Astrocyte of the spinal cord (primary cell): Measurements from ENCODE around the gene AGBL3.

Source experiments
- DNase-seq: peaks from one replicate; pipeline ENCODE4 v3.0.0; 2011; ENCODE audit warnings: low read depth, low spot score
- H3K4me3 ChIP-seq: 2 replicates; pipeline ENCODE4 v1.5.1; 2011; ENCODE audit warnings: low read depth, mild to moderate bottlenecking, low read length, moderate library complexity
- in situ Hi-C: cut with HindIII; loops from 2 replicates; pipeline ENCODE4 v1.10.0; 2017; ENCODE audit warnings: low sequenced_read_pairs
- TF ChIP-seq, protein P1 (sequence below): IDR thresholded peaks from 2 replicates; pipeline ENCODE4 v1.5.1; 2012; ENCODE audit warnings: low read depth, mild to moderate bottlenecking, low read length, inconsistent platforms

AGBL3 gene

DNA sequence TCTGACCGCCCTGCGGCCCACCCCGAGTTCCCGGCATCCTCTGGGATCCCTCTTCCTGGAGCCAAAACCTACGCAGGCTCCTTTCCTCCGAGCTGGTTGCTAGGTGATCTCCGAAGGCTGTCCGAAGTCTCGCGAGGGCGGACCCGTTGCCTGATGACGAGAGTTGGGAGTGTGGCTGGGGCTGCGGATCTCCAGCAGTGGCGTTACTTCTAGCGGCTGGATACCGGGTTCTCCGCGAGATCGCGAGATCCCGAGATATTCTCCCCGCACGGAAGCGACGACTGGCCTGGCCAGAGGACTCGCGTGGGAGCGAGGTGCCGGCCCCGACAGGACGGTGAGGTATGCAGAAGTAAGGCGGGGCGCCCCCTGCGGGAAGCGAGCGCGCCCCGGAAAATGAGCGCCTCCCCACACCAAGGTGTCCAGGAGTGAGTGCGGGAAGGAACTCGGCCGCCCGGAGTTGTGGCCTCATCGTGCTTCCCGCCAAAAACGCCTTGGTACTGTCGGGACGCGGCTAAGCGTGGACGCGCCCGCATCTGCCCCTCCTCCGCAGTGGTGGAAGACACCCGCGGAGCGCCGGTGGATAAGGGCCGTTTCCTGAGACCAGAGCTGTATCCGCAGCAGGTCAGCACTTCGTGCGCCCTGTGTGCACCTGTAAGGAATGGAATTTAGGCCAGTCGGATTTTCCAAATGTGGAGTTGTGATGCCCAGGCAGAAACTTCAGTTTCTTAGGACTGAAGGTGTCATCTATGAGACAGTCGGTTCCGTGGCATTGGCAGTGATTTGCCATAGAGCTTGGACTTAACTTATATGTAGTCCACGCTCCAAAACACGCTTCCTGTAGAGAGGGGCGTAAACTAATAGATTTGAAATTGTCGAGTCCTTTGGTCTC, at the start of gene AGBL3:
Gene AGBL3, plus strand, starts transcription at position 146 of the 889 bp plus-strand sequence. CDS start 1,426 bp downstream, outside the sequence.
- TF ChIP-seq, protein P1, sequence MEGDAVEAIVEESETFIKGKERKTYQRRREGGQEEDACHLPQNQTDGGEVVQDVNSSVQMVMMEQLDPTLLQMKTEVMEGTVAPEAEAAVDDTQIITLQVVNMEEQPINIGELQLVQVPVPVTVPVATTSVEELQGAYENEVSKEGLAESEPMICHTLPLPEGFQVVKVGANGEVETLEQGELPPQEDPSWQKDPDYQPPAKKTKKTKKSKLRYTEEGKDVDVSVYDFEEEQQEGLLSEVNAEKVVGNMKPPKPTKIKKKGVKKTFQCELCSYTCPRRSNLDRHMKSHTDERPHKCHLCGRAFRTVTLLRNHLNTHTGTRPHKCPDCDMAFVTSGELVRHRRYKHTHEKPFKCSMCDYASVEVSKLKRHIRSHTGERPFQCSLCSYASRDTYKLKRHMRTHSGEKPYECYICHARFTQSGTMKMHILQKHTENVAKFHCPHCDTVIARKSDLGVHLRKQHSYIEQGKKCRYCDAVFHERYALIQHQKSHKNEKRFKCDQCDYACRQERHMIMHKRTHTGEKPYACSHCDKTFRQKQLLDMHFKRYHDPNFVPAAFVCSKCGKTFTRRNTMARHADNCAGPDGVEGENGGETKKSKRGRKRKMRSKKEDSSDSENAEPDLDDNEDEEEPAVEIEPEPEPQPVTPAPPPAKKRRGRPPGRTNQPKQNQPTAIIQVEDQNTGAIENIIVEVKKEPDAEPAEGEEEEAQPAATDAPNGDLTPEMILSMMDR = peak; percentile 66
- H3K4me3 ChIP-seq = peak within 1 kb of the TSS; percentile 61
- peak; percentile 96 for DNase-seq
- in situ Hi-C loops = no loop called here

DNA sequence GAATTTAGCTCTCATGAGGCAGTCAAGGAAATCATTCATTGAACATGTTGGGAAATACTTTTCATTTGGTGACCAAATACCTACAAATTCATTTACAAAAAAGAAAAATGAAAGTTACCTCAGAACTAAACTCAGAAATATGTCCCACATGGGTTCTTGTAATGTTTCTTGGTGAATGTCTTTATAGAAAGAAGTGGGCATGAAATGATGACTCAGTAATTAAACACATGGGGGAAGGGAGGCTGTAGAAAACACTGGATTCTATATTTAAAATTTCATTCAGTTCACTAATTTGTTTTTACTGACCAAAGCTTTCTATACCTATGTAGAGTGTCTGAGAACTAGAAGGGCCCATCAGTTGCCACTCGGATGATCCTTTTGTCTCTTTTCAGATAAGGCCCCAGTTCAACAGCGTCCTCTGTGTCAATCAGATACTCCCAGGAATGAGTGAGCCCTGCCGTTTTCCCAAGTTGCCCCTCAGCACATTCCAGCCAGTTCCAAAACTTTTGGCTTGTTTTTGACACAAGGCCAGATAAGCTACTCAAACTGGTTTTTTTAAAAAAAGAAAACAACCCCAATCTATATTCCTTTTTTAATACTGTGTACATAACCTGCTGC, 49.3 kb upstream of the AGBL3 start:
- TF ChIP-seq, protein P1 = no peak
- no peak overlapping the region for H3K4me3 ChIP-seq
- in situ Hi-C loops = no loop called here
- DNase-seq = peak; percentile 37

DNA sequence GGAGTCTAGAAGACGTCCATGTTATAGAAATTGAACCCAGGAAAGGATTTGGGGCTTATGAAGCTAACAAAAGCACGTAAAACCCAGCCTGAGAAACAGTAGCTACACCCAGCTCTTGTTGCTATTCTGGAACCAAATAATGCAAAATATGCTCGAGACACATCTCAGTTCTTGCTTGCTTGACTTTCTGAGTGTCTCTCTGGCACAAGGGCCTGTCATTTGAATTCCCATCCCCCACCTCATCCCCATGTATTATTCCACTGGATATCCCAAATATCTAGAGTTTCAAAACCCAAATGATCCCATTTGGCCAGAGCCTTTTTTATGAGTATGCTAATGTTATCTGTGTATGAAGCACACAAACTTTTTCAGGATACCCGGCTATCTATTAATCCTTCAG, 48.2 kb upstream of the AGBL3 start:
- DNase-seq = no peak
- TF ChIP-seq, protein P1 = no peak
- no peak overlapping the region for H3K4me3 ChIP-seq
- in situ Hi-C loops = no loop called here

DNA sequence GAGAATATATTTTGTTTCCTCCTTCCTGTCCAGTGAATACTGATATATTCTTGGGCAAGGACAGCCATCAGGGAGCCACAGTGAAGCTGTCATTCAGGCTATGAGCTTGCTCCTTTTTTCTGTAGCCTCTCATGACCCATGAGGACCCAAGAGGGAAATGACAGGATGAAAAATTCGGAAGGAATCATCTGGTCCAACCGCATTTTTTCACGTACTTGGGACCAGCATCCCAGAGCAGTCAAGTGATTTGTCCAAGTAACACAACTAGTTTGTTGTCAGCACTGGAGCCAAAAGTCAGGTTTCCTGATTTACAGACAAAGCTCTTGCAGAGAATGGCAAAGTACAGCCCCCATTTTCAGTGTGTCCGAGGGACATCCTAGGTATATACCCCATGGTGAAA, 47.2 kb upstream of the AGBL3 start:
- DNase-seq = no peak
- in situ Hi-C loops = no loop called here
- H3K4me3 ChIP-seq = no peak overlapping the region
- TF ChIP-seq, protein P1 = no peak

DNA sequence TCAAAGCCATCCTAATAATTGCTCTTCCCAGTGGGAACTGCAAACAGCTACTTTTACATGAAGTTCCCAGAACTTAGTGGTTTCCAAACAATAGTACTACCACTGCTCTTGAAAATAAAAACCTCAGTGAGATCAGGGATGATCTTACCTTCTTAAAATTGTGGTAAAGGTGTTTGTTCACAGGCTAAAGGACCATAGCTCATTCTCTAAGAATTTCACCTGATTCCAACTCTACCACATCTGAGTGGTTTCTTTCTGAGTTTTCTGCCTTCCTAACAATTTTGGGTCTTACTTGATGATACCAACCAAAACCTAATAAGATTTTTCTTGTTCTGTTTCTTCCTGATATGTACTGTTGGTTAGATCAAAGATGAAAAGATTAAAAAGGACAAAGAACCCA, 45.6 kb upstream of the AGBL3 start:
- in situ Hi-C loops = no loop called here
- no peak for DNase-seq
- TF ChIP-seq, protein P1 = no peak
- H3K4me3 ChIP-seq = no peak overlapping the region

DNA sequence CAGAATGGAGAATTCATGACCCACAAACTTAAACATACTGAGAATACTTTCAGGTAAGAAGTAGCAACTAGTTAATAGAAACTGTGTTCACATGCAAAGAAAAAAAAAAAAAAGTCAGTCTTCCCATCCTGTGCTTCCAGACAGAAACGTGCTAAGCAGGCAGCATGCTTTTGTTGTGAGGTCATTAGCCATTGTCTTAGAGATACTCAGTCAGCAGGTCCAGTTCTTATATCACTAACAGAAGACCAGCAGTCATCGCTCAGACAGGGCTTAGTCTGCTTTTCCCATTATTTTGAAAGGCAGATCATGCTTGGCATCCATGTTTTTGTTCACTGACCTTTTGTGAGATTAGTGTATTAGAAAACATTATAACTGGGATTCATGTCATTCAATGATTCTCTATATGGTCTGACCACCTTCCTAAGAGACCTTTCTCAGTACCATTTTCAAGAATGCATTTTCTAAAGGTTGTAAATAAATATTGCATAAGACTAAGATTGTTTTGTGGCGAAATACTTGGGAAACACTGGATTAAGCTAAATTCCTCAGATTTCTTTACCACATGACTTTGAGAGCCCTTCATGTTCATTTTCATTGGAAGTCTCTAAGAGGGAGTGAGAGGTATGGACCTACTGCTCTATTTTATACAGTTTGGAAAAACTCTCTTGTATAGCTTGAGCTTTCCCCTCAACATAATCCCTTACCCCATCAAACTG, 45.0 kb upstream of the AGBL3 start:
- DNase-seq = peak; percentile 75

More for the DNA sequence above, 45.0 kb upstream of the AGBL3 start:
- TF ChIP-seq, protein P1 = no peak
- in situ Hi-C loops = no loop called here
- no peak overlapping the region for H3K4me3 ChIP-seq
